Progenitor cell of endocrine pancreas (in vitro differentiated cells): ENCODE measurements around the gene RPS6KL1. TPM values are rescaled to one million over a fixed set of nuclear protein-coding genes. Genes with fewer than 3 reads are reported as not detected.

ENCODE experiments used
- DNase-seq: peaks from one replicate; pipeline ENCODE4 v3.0.0; 2021; ENCODE audit warnings: low spot score; ENCODE audit not compliant: unreplicated experiment
- H3K27ac Mint-ChIP-seq: 2 replicates; pipeline ENCODE4 v1.8.0; 2021; ENCODE audit warnings: mild to moderate bottlenecking, moderate library complexity, mixed read lengths
- H3K27me3 Mint-ChIP-seq: 2 replicates; pipeline ENCODE4 v1.8.0; 2021; ENCODE audit warnings: mixed read lengths
- H3K36me3 Mint-ChIP-seq: 2 replicates; pipeline ENCODE4 v1.8.0; 2022; ENCODE audit warnings: mixed read lengths; ENCODE audit not compliant: insufficient read depth
- H3K4me1 Mint-ChIP-seq: 2 replicates; pipeline ENCODE4 v1.8.0; 2021; ENCODE audit warnings: low read depth, mixed read lengths
- H3K4me3 Mint-ChIP-seq: 2 replicates; pipeline ENCODE4 v1.8.0; 2021; ENCODE audit warnings: low read depth, mild to moderate bottlenecking, moderate library complexity, mixed read lengths
- H3K9me3 Mint-ChIP-seq: 2 replicates; pipeline ENCODE4 v1.8.0; 2021; ENCODE audit warnings: low read depth, mixed read lengths
- total RNA-seq: library from RNA; stranded (reverse); gene quantifications from 2 replicates; pipeline ENCODE4 v1.2.1, GENCODE V29; 2021
- TF ChIP-seq, protein P1 (sequence below): fragments of 200-600 bp; sonication (generic); IDR thresholded peaks from one replicate; pipeline ENCODE4 v1.5.0; 2021; ENCODE audit warnings: antibody characterized with exemption, mild to moderate bottlenecking; ENCODE audit not compliant: unreplicated experiment

RPS6KL1 gene
- total RNA-seq, 1 donor from 2014 or later: 3.5 TPM

DNA sequence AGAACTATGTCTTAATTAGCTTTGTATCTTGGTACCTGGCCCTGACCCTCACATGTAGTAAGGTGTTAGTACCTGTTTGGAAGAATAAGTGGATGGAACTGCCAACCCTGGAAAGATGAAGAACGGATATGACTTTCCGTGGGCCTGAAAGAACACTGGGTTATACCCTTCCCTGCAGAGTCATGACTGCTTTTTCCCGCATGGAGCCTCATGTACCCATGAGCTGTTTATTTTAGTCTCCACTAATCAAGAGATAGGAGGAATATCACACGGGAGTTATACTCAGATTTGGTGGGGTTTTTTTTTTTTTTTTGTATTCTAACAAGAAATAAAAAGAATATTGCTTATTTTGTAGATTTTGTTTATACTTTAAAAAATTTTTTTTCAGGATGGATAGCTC lies 25.4 kb downstream of the RPS6KL1 start:
- TF ChIP-seq, protein P1, sequence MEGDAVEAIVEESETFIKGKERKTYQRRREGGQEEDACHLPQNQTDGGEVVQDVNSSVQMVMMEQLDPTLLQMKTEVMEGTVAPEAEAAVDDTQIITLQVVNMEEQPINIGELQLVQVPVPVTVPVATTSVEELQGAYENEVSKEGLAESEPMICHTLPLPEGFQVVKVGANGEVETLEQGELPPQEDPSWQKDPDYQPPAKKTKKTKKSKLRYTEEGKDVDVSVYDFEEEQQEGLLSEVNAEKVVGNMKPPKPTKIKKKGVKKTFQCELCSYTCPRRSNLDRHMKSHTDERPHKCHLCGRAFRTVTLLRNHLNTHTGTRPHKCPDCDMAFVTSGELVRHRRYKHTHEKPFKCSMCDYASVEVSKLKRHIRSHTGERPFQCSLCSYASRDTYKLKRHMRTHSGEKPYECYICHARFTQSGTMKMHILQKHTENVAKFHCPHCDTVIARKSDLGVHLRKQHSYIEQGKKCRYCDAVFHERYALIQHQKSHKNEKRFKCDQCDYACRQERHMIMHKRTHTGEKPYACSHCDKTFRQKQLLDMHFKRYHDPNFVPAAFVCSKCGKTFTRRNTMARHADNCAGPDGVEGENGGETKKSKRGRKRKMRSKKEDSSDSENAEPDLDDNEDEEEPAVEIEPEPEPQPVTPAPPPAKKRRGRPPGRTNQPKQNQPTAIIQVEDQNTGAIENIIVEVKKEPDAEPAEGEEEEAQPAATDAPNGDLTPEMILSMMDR: no peak
- Mint-ChIP-seq H3K4me3 (no peak overlapping the region), H3K27ac (no peak overlapping the region), H3K4me1 (peaks cover 18% of the 10 kb centered on the region), H3K27me3 (no peaks in the 10 kb centered on the region), H3K9me3 (no peaks in the 10 kb centered on the region), H3K36me3 (peaks cover 41% of the 10 kb centered on the region)
- DNase-seq: no peak

DNA sequence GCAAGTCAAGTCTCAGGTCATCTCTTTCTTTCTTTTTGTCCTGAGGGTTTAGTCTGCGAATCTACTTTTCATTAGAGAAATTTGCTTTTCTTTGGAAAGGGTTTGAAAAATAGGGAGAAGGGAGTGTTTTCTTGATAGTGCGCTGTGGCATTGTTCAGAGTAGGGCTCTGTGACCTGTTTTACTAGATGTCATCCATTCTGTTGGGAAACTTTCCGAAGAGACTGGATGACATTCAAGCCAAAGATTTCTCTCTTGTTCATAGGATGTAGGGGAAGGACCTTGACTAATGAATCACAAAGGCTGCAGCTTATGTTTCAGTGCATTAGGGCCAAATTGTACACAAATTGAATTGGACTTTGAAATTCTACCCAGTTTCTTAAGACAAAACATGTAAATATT lies 26.7 kb downstream of the RPS6KL1 start:
- Mint-ChIP-seq H3K4me1 (peaks cover 18% of the 10 kb centered on the region), H3K9me3 (no peaks in the 10 kb centered on the region), H3K4me3 (no peak overlapping the region), H3K27me3 (no peaks in the 10 kb centered on the region), H3K27ac (no peak overlapping the region), H3K36me3 (peaks cover 41% of the 10 kb centered on the region)
- TF ChIP-seq, protein P1: no peak
- DNase-seq: no peak

DNA sequence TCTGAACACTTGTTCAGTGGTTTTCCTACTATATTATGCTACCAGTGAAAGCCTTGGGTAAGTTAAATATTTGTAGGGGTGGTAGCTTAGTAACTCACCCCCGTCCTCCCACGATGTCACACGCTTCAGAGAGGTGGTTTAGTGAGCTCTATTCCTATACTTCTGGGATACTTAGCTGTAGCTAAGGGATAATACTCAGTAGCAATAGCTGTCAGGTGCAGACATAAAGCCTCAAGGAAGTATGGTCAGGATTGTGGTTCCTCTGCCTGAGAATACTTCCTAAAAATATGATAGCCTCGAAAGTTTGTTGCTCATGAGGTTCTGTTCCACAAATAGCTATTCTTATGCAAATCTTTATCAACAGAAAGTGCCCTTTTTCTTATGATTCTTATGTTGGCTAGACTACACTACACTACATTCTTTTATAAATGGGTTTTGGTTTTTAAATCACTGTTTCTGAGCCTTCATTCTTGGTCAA lies 29.4 kb downstream of the RPS6KL1 start:
- H3K9me3 Mint-ChIP-seq: no peaks in the 10 kb centered on the region
- H3K27ac Mint-ChIP-seq: no peak overlapping the region

DNA sequence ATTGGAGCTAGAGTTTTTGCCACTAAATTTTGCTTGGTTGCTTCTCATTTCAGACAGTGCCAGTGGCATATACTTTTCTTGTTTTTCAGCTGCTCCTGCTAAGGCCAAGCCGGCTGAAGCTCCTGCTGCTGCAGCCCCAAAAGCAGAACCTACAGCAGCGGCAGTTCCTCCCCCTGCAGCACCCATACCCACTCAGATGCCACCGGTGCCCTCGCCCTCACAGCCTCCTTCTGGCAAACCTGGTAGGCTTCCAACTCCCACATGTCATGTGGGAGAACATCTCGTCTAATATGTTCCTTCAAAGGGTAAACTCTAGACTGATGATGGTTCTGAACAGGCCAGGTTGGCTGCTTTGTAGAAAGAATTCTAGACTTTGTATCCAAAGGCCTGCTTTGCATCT lies 30.3 kb downstream of the RPS6KL1 start:
- no peak for DNase-seq
- no peaks in the 10 kb centered on the region for H3K27me3 Mint-ChIP-seq
- no peak overlapping the region for H3K4me3 Mint-ChIP-seq
- TF ChIP-seq, protein P1: no peak
- no peak overlapping the region for H3K27ac Mint-ChIP-seq
- H3K4me1 Mint-ChIP-seq: peaks cover 7% of the 10 kb centered on the region
- H3K9me3 Mint-ChIP-seq: no peaks in the 10 kb centered on the region
- peaks cover 29% of the 10 kb centered on the region for H3K36me3 Mint-ChIP-seq

More for the DNA sequence above, 29.4 kb downstream of the RPS6KL1 start:
- H3K27me3 Mint-ChIP-seq: no peaks in the 10 kb centered on the region
- H3K36me3 Mint-ChIP-seq: peaks cover 29% of the 10 kb centered on the region
- TF ChIP-seq, protein P1: no peak
- no peak overlapping the region for H3K4me3 Mint-ChIP-seq
- DNase-seq: no peak
- peaks cover 10% of the 10 kb centered on the region for H3K4me1 Mint-ChIP-seq

DNA sequence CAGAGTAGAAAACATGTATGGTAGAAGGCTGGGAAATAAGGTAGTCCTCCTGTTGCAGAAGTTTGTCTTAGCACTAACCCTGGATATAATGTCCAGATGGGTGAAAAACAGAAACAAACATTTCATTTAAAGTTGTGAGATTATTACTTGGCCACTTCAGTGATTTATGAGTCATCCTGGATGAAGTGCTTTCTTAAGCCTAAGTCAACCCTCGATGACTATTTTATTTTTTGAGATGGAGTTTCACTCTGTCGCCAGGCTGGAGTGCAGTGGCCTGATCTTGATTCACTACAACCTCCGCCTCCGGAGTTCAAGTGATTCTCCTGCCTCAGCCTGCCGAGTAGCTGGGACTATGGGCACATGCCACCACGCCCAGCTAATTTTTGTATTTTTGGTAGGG lies 31.2 kb downstream of the RPS6KL1 start:
- no peak for DNase-seq
- Mint-ChIP-seq H3K36me3 (peaks cover 27% of the 10 kb centered on the region), H3K4me1 (peaks cover 3% of the 10 kb centered on the region), H3K9me3 (no peaks in the 10 kb centered on the region), H3K4me3 (no peak overlapping the region), H3K27me3 (no peaks in the 10 kb centered on the region), H3K27ac (no peak overlapping the region)
- TF ChIP-seq, protein P1: no peak
